B cell (primary cell): ENCODE data around the gene VSIG10L2. TPM values are rescaled to one million over a fixed set of nuclear protein-coding genes. Genes with fewer than 3 reads are reported as not detected.

Source experiments
- ATAC-seq: fragments of 200-7000 bp; cut with Tn5 transposase; one replicate; pipeline ENCODE4 v1.10.0; 2021; ENCODE audit warnings: low read depth, mild to moderate bottlenecking, moderate number of reproducible peaks, moderate library complexity
- CTCF ChIA-PET: fragments of 350-600 bp; sonication (Branson Sonifier 250); formaldehyde crosslinking; loops from one replicate; lab custom pipeline; 2021; ENCODE audit warnings: antibody characterized with exemption, inconsistent platforms; lab: Charles Lee
- POLR2A ChIA-PET: fragments of 350-600 bp; sonication (Branson Sonifier 250); formaldehyde crosslinking; loops from one replicate; lab custom pipeline; 2021; ENCODE audit warnings: antibody characterized with exemption; lab: Charles Lee
- DNase-seq: peaks from one replicate; pipeline ENCODE4 v3.0.0; 2013
- H2AFZ ChIP-seq: 2 replicates; pipeline ENCODE4 v1.6.1; 2012; ENCODE audit warnings: mild to moderate bottlenecking, low read depth, low read length; ENCODE audit not compliant: insufficient read depth, poor library complexity, severe bottlenecking
- H3K27ac ChIP-seq, 2 donors: 1 replicate in 1 of 2; 2 replicates in 1 of 2; pipeline ENCODE4 v1.5.1; 2012 to 2013; ENCODE audit warnings: low read length in 2 of 2, mild to moderate bottlenecking in 2 of 2, moderate library complexity in 1 of 2
- H3K27me3 ChIP-seq, 4 experiments: fragments of 200-600 bp in 1 of 4; sonication (generic) in 1 of 4; replicated peaks in 1 of 4; 1 replicate in 2 of 4; 2 replicates in 2 of 4; pipeline versions ENCODE4 v1.6.1 to v1.7.0; 2013 to 2016; ENCODE audit warnings: low read length in 3 of 4, mild to moderate bottlenecking in 2 of 4, mixed read lengths in 1 of 4, moderate library complexity in 1 of 4; ENCODE audit not compliant: insufficient read depth in 4 of 4, control insufficient read depth in 3 of 4; ENCODE audit errors: control extremely low read depth in 1 of 4
- H3K36me3 ChIP-seq, 2 experiments: replicated peaks in 1 of 2; 1 replicate in 1 of 2; 2 replicates in 1 of 2; pipeline versions ENCODE4 v1.6.1 to v1.7.1; 2013; ENCODE audit warnings: low read length in 1 of 2; ENCODE audit not compliant: insufficient read depth in 2 of 2, control insufficient read depth in 1 of 2; ENCODE audit errors: control extremely low read depth in 1 of 2, extremely low read depth in 1 of 2
- H3K4me1 ChIP-seq, 2 donors: fragments of 200-600 bp in 1 of 2; sonication (generic) in 1 of 2; 1 replicate in 1 of 2; 2 replicates in 1 of 2; pipeline versions ENCODE4 v1.5.1 to v1.6.1; 2013 to 2017; ENCODE audit warnings: low read length in 2 of 2; ENCODE audit not compliant: control insufficient read depth in 2 of 2, insufficient read depth in 2 of 2
- H3K4me2 ChIP-seq: replicated peaks from 2 replicates; pipeline ENCODE3; 2012; ENCODE audit warnings: mild to moderate bottlenecking, low read depth, low read length; ENCODE audit not compliant: poor library complexity, severe bottlenecking
- H3K4me3 ChIP-seq, 5 experiments: fragments of 200-600 bp in 1 of 5; sonication (generic) in 1 of 5; 1 replicate in 3 of 5; 2 replicates in 2 of 5; pipeline versions ENCODE4 v1.5.1 to v1.7.0; 2011 to 2016; ENCODE audit warnings: low read length in 4 of 5, mild to moderate bottlenecking in 4 of 5, low read depth in 2 of 5, control low read depth in 1 of 5, moderate library complexity in 1 of 5; ENCODE audit not compliant: insufficient read depth in 1 of 5; ENCODE audit errors: control extremely low read depth in 1 of 5, extremely low read depth in 1 of 5
- H3K79me2 ChIP-seq: fragments of 200-600 bp; sonication (generic); one replicate; pipeline ENCODE4 v1.6.0; 2016; ENCODE audit warnings: low read length; ENCODE audit not compliant: control insufficient read depth, insufficient read depth
- H3K9ac ChIP-seq: fragments of 200-600 bp; sonication (generic); 2 replicates; pipeline ENCODE4 v1.6.1; 2017; ENCODE audit warnings: mild to moderate bottlenecking, low read length, moderate library complexity
- H3K9me3 ChIP-seq, 3 donors: one replicate each; pipeline versions ENCODE4 v1.6.1 to v1.7.1; 2013; ENCODE audit warnings: low read length in 2 of 3; ENCODE audit not compliant: control insufficient read depth in 2 of 3, insufficient read depth in 1 of 3; ENCODE audit errors: control extremely low read depth in 1 of 3
- H4K20me1 ChIP-seq: 2 replicates; pipeline ENCODE4 v1.6.0; 2012; ENCODE audit warnings: mild to moderate bottlenecking, low read length; ENCODE audit not compliant: insufficient read depth, control insufficient read depth, poor library complexity, severe bottlenecking
- H3K27ac Mint-ChIP-seq: one replicate; pipeline ENCODE4 v1.8.0; 2021; ENCODE audit warnings: mixed read lengths
- H3K27me3 Mint-ChIP-seq: one replicate; pipeline ENCODE4 v1.8.0; 2021; ENCODE audit warnings: mixed read lengths
- H3K4me1 Mint-ChIP-seq: one replicate; pipeline ENCODE4 v1.8.0; 2021; ENCODE audit warnings: mixed read lengths
- H3K4me3 Mint-ChIP-seq: one replicate; pipeline ENCODE4 v1.8.0; 2021; ENCODE audit warnings: mixed read lengths
- H3K9me3 Mint-ChIP-seq: one replicate; pipeline ENCODE4 v1.8.0; 2022; ENCODE audit warnings: mixed read lengths; ENCODE audit not compliant: insufficient read depth
- CTCF ChIP-seq: fragments of 200-600 bp; IDR thresholded peaks from one replicate; pipeline ENCODE4 v1.8.0; 2022; ENCODE audit warnings: antibody characterized with exemption, mild to moderate bottlenecking
- EZH2 ChIP-seq: IDR thresholded peaks from 2 replicates; pipeline ENCODE4 v1.6.1; 2012; ENCODE audit warnings: borderline replicate concordance, low read depth, mild to moderate bottlenecking, moderate library complexity, low read length; ENCODE audit not compliant: insufficient read depth, poor library complexity, severe bottlenecking
- WGBS: methylation state at CpG from one replicate; pipeline ENCODE4 v1.1.5; 2013; ENCODE audit warnings: missing lambda C conversion rate; ENCODE audit not compliant: insufficient coverage; 5-methylcytosine and 5-hydroxymethylcytosine counted together
- intact Hi-C: fragments of 100-400 bp; cut with micrococcal nuclease; formaldehyde crosslinking; loops from one replicate; pipeline ENCODE4 v1.10.0; 2022
- polyA plus RNA-seq: library from polyadenylated mRNA; depleted of rRNA; stranded (reverse); fragments of >200 nt; gene quantifications from 2 replicates; pipeline ENCODE4 v1.2.3, GENCODE V29; 2012
- total RNA-seq, 2 donors: library from RNA; stranded (reverse); fragments of 120-200 nt in 1 of 2; gene quantifications; 1 replicate in 1 of 2; 2 replicates in 1 of 2; pipeline versions ENCODE4 v1.2.3 to v1.2.4, GENCODE V29; 2013 to 2022

VSIG10L2 gene
- total and polyA plus RNA-seq, 2 donors (not counting 1 experiment from before 2014, with no cell fraction given): not detected

- Histone ChIP-seq H3K4me3 (no peak overlapping the region), H2AFZ (no peak overlapping the region), H3K4me2 (no peak overlapping the region), H3K27ac (no peak overlapping the region), H3K9ac (no peak overlapping the region), H3K9me3 (no peaks in the 10 kb centered on the region), H3K36me3 (no peaks in the 10 kb centered on the region), H3K27me3 (no peaks in the 10 kb centered on the region), H3K79me2 (no peaks in the 10 kb centered on the region), H4K20me1 (no peaks in the 10 kb centered on the region), H3K4me1 (no peaks in the 10 kb centered on the region)
- CTCF ChIA-PET: interaction anchor here (1.5 kb wide), 1 partner anchor 14 kb away, joined by 3 read pairs; no protein-coding TSS in a partner anchor
- Mint-ChIP-seq H3K4me3 (no peak overlapping the region), H3K4me1 (no peaks in the 10 kb centered on the region), H3K27me3 (peaks cover 3% of the 10 kb centered on the region), H3K27ac (no peak overlapping the region), H3K9me3 (no peaks in the 10 kb centered on the region)
- 92% methylated on average over 16 of the region's 22 CpGs for WGBS
- ATAC-seq: no peak
- TF ChIP-seq EZH2 (no peak), CTCF (no peak)
- POLR2A ChIA-PET: no interaction called here
- intact Hi-C loops: no loop called here
- DNase-seq: no peak
Observed at GRCh38 chr11:125956391-125957134, 10.7 kb downstream of the VSIG10L2 start.

GRCh38 chr11:125957618-125958332, 11.9 kb downstream of the VSIG10L2 start:
- Histone ChIP-seq H3K9me3 (peaks cover 0 to 1% (median 0%) of the 10 kb centered on the region in 3 donors), H3K27ac (no peak overlapping the region), H3K9ac (no peak overlapping the region), H3K4me1 (no peaks in the 10 kb centered on the region), H3K36me3 (no peaks in the 10 kb centered on the region), H3K4me2 (no peak overlapping the region), H3K27me3 (no peaks in the 10 kb centered on the region), H4K20me1 (no peaks in the 10 kb centered on the region), H3K4me3 (no peak overlapping the region), H3K79me2 (no peaks in the 10 kb centered on the region), H2AFZ (no peak overlapping the region)
- H3K4me3 Mint-ChIP-seq: no peak overlapping the region
- POLR2A ChIA-PET: no interaction called here
- WGBS: 96% methylated on average over 13 of the region's 14 CpGs
- intact Hi-C loops: no loop called here
- no peaks in the 10 kb centered on the region for H3K9me3 Mint-ChIP-seq
- TF ChIP-seq CTCF (no peak), EZH2 (no peak)
- ATAC-seq (no peak), DNase-seq (no peak)
- no peak overlapping the region for H3K27ac Mint-ChIP-seq
- CTCF ChIA-PET: no interaction called here
- no peaks in the 10 kb centered on the region for H3K4me1 Mint-ChIP-seq
- H3K27me3 Mint-ChIP-seq: peaks cover 3% of the 10 kb centered on the region
